Lung (tissue), 12 donors: ENCODE measurements around the gene NLRP9. TPM values are rescaled to one million over a fixed set of nuclear protein-coding genes. Genes with fewer than 3 reads are reported as not detected.

Experiments used
- ATAC-seq: fragments of 200-7000 bp; cut with Tn5 transposase; one replicate; pipeline ENCODE4 v1.9.1; 2020; ENCODE audit warnings: moderate number of reproducible peaks; ENCODE audit not compliant: insufficient read depth, low FRiP score
- DNase-seq, 3 donors: peaks; one replicate each; pipeline ENCODE4 v3.0.0-alpha.2; 2013 to 2017
- H3K27ac ChIP-seq, 2 donors: one replicate each; pipeline ENCODE4 v1.5.1; 2013; ENCODE audit warnings: mild to moderate bottlenecking in 2 of 2, moderate library complexity in 2 of 2, control low read depth in 1 of 2, inconsistent platforms in 1 of 2, low read depth in 1 of 2, low read length in 1 of 2
- H3K27me3 ChIP-seq, 3 donors: one replicate each; pipeline ENCODE4 v1.5.1; 2013; ENCODE audit warnings: low read length in 2 of 3; ENCODE audit not compliant: control insufficient read depth in 3 of 3, insufficient read depth in 3 of 3
- H3K36me3 ChIP-seq, 4 donors: one replicate each; pipeline ENCODE4 v1.5.1; 2013; ENCODE audit warnings: low read length in 4 of 4, mild to moderate bottlenecking in 1 of 4, moderate library complexity in 1 of 4; ENCODE audit not compliant: control insufficient read depth in 4 of 4, insufficient read depth in 4 of 4
- H3K4me1 ChIP-seq, 5 donors: one replicate each; pipeline ENCODE4 v1.5.1; 2013; ENCODE audit warnings: low read length in 5 of 5, mild to moderate bottlenecking in 2 of 5, moderate library complexity in 1 of 5; ENCODE audit not compliant: control insufficient read depth in 5 of 5, insufficient read depth in 5 of 5
- H3K4me3 ChIP-seq: one replicate; pipeline ENCODE4 v1.5.1; 2013; ENCODE audit warnings: mild to moderate bottlenecking, control low read depth, moderate library complexity
- H3K9ac ChIP-seq, 2 donors: one replicate each; pipeline ENCODE4 v1.5.1; 2013; ENCODE audit warnings: low read length in 2 of 2, control low read depth in 1 of 2; ENCODE audit not compliant: insufficient read depth in 1 of 2
- H3K9me3 ChIP-seq, 4 donors: one replicate each; pipeline ENCODE4 v1.5.1; 2013; ENCODE audit warnings: low read length in 3 of 4, mild to moderate bottlenecking in 1 of 4, moderate library complexity in 1 of 4; ENCODE audit not compliant: control insufficient read depth in 4 of 4, insufficient read depth in 3 of 4
- CTCF ChIP-seq: IDR thresholded peaks from 2 replicates; pipeline ENCODE4 v1.5.1; 2012; ENCODE audit warnings: mild to moderate bottlenecking; ENCODE audit errors: control extremely low read depth, extremely low read depth
- WGBS, 2 donors: extraction: QIAGEN DNeasy Blood & Tissue Kit; methylation state at CpG; one replicate each; pipeline ENCODE4 v1.1.7; 2013; 5-methylcytosine and 5-hydroxymethylcytosine counted together
- polyA plus RNA-seq, 2 donors: library from polyadenylated mRNA; stranded (reverse); fragments of 200-250 nt; gene quantifications; one replicate each; pipeline ENCODE4 v1.2.1, GENCODE V29; 2013
- total RNA-seq, 2 donors: library from RNA; depleted of rRNA in 1 of 2; stranded (reverse); fragments of >200 nt in 1 of 2; gene quantifications; one replicate each; pipeline ENCODE4 v1.2.1, GENCODE V29; 2014 to 2021
- donor health status: control.
- donor health status: control.
- donor health status: Bipolar disorder and iron deficiency.
- donor health status: healthy.
- donor health status: DM: yes; HTN: yes; CAD: no.

Gene NLRP9
- total and polyA plus RNA-seq, 4 donors: not detected

DNA sequence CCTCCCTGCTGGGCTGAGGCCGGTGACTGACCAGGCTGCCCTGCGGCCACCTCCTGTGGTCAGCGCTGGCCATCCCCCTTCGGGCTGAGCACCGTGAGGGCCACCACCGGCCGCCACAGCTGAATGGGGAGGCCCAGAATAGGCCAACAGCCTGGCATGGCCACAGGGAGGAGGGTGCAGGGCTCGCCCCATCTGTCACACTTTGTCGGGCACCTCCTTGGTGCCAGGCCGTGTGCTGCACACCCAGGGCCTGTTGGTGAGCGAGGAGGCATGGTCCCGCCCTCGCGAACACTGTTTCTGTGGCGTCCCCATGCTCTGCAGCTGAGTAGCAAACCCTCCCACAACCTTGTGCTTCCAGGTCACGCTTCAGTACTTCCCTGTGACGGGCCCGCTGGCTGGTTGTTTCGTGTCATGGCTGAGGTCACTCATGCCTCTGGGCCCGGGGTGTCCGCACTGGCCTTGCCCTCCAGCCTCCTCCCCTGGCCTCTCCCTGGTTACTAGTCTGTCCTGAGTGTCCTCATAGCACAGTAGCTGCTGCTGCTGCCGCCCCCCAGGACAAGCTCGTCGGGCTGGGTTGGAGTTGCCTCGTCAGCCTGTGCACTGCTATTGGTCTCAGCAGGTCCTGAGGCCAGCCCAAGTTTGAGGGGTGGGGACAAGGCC, 48.0 kb downstream of the NLRP9 start:
- H3K27ac ChIP-seq: no peak overlapping the region
- TF ChIP-seq CTCF: no peak
- DNase-seq: no peak
- H3K4me1 ChIP-seq: peaks cover 0 to 3% (median 0%) of the 10 kb centered on the region in 5 donors
- H3K9ac ChIP-seq: no peak overlapping the region
- peaks cover 7 to 92% (median 19%) of the 10 kb centered on the region in 4 donors for H3K36me3 ChIP-seq
- 95 to 96% methylated on average over 20 to 25 of the region's 25 CpGs for WGBS, 2 donors
- ATAC-seq: no peak
- H3K27me3 ChIP-seq: no peaks in the 10 kb centered on the region
- H3K4me3 ChIP-seq: no peak overlapping the region
- H3K9me3 ChIP-seq: no peaks in the 10 kb centered on the region

DNA sequence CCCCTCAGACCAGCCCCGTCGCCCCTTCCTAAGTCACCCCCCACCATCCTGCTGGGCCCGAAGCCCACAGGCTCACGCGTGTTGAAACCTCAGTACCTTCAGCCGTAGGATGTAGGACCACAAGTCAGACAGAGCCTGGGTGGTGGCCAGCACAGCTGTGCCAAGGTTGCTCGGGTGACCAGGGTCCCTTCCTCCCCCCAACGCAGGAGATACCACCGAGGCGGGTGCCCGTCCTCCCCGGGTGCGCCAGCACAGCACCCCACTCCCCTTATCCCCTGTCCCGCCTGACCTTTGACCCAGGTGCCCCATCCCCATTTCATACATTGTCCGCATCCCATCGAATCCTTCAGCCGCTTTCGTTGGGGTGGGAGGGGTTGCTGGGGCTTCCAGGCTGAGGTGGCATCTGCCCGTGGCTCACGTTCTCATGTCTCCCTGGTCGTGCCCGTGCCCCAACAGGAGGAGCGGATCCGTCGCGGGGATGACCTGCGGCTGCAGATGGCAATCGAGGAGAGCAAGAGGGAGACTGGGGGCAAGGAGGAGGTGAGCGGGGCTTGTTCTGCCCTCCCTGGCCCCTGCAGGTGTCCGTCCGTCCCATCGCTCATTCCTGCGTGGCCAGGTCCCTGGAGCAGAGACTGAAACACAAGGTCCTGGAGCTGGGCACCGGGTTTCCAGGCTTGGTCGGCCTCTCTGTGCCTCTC, 48.6 kb downstream of the NLRP9 start:
- H3K4me3 ChIP-seq: no peak overlapping the region
- no peaks in the 10 kb centered on the region for H3K9me3 ChIP-seq
- ATAC-seq: no peak
- H3K4me1 ChIP-seq: peaks cover 0 to 8% (median 0%) of the 10 kb centered on the region in 5 donors
- TF ChIP-seq CTCF: no peak
- H3K27me3 ChIP-seq: no peaks in the 10 kb centered on the region
- 95 to 98% methylated on average over 35 of the region's 35 CpGs for WGBS, 2 donors
- H3K36me3 ChIP-seq: peaks cover 7 to 90% (median 20%) of the 10 kb centered on the region in 4 donors
- H3K27ac ChIP-seq: no peak overlapping the region
- H3K9ac ChIP-seq: no peak overlapping the region
- no peak for DNase-seq

DNA sequence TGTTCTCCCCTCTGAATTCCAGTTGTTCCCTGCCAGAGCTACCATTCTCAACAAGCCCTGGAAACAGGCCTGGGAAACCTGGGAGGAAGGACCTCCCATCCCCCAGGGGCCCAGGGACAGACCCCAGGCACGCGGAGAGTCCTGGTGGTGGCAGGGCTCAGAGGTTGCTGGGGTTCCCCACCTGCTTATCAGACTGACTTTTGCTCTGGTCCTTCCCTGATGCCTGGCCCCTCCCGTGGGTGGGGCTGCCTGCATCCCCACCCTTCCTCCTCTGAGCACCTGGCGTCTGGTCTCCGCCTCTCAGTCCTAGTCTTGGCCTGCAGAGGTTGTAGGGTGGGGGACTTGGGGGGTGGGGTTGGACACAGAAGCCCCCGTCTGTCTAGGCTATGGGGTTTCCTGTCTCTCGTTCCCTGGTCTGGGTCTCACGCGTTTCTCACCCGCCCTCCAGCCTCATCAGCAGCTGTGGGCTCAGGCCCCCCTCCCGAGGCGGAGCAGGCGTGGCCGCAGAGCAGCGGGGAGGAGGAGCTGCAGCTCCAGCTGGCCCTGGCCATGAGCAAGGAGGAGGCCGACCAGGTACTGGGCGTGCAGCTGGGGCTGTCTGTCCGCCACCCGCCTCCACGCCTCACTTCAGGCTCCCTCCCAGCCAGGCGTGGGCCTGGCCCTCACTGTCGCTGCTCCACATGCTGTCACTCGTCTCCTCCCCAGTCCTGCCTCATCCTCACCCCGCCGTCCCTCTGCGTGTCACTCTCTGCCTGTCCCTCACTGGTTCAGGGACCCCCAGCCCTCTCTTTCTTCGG, 49.6 kb downstream of the NLRP9 start:
- ATAC-seq: no peak
- H3K27me3 ChIP-seq: no peaks in the 10 kb centered on the region
- no peak overlapping the region for H3K27ac ChIP-seq
- 84% methylated on average over 26 to 27 of the region's 27 CpGs for WGBS, 2 donors
- no peak overlapping the region for H3K4me3 ChIP-seq
- H3K36me3 ChIP-seq: peaks cover 7 to 83% (median 21%) of the 10 kb centered on the region in 4 donors
- no peak overlapping the region for H3K9ac ChIP-seq
- no peak for TF ChIP-seq CTCF
- H3K9me3 ChIP-seq: no peaks in the 10 kb centered on the region
- DNase-seq: no peak
- H3K4me1 ChIP-seq: peaks cover 0 to 8% (median 0%) of the 10 kb centered on the region in 5 donors
